NOMO-1 (cell line): ENCODE results near the gene KIFC3.
"Not testable (repeated sequence)": the region's sequence is repeated elsewhere in the genome, so short reads cannot be mapped to it uniquely, and the experiment has no call there.

Experiments
- DNase-seq, 2 experiments: peaks; one replicate each; lab custom pipeline; 2025; ENCODE audit not compliant: unreplicated experiment in 2 of 2; lab: John Stamatoyannopoulos, UW

The KIFC3 gene

GRCh38 chr16:57805176-57805575 is 2.9 kb upstream of the KIFC3 start:
- no peak for DNase-seq

GRCh38 chr16:57804111-57804837 is 2.0 kb upstream of the KIFC3 start:
- no peak for DNase-seq

GRCh38 chr16:57803134-57803990 is 1.1 kb upstream of the KIFC3 start:
- DNase-seq: no peak

- no peak for DNase-seq
Measured at GRCh38 chr16:57801809-57802340, 416 bp downstream of the KIFC3 start.

GRCh38 chr16:57801098-57801808 is 1.0 kb downstream of the KIFC3 start:
- DNase-seq: no peak

- no peak for DNase-seq
Measured at GRCh38 chr16:57800200-57801097, 1.8 kb downstream of the KIFC3 start.

GRCh38 chr16:57799600-57800199 is 2.6 kb downstream of the KIFC3 start:
- DNase-seq: no peak

GRCh38 chr16:57798953-57799599 is 3.2 kb downstream of the KIFC3 start:
- no peak for DNase-seq

- DNase-seq: no peak
Measured at GRCh38 chr16:57798267-57798810, 4.0 kb downstream of the KIFC3 start.

GRCh38 chr16:57797526-57798266 is 4.6 kb downstream of the KIFC3 start:
- no peak for DNase-seq

- no peak for DNase-seq
Measured at GRCh38 chr16:57797216-57797525, 5.1 kb downstream of the KIFC3 start.

- not testable (repeated sequence) for DNase-seq
Measured at GRCh38 chr16:57796014-57796413, 6.3 kb downstream of the KIFC3 start.

GRCh38 chr16:57795431-57795878 is 6.8 kb downstream of the KIFC3 start:
- peak; percentile 9 to 13 for DNase-seq

GRCh38 chr16:57794849-57795430 is 7.4 kb downstream of the KIFC3 start:
- DNase-seq: no peak

GRCh38 chr16:57791893-57792461 is 10.3 kb downstream of the KIFC3 start:
- no peak for DNase-seq

- peak in 1 of 2 experiments; percentile 18 for DNase-seq
Measured at GRCh38 chr16:57791195-57791892, 10.9 kb downstream of the KIFC3 start.

GRCh38 chr16:57788951-57789350 is 13.3 kb downstream of the KIFC3 start:
- DNase-seq: no peak
